HG02642 (cell line): ENCODE data around the gene ATP2B1.
"Not testable (repeated sequence)": the region's sequence is repeated elsewhere in the genome, so short reads cannot be mapped to it uniquely, and the experiment has no call there.

ENCODE experiments used
- ATAC-seq: cut with Tn5 transposase; IDR thresholded peaks from one replicate; pipeline ENCODE4 v1.9.1; 2021; ENCODE audit warnings: mild to moderate bottlenecking; ENCODE audit not compliant: unreplicated experiment, poor library complexity

Gene ATP2B1

GRCh38 chr12:89717759-89718523, 9.3 kb upstream of the ATP2B1 start:
- no peak for ATAC-seq

DNA sequence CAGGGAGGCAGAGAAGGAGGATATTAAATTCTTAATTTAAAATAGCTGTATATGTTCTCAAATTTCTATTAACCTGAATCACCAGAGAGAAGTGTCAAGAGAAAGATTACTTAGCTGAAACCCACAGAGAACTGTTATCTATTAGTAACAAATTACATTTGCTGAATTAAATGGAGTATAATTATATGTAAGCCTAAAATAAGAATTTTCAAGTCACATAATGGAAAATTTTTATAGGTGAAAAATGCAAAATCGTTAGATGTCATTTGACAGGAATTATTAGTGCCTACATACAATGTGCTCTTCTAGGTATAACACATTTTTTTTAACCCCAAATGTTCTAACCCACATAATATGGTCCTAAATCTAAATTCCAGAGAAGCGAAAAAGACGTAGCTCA, 4.1 kb upstream of the ATP2B1 start:
- ATAC-seq, result no peak

GRCh38 chr12:89710873-89711750, 2.5 kb upstream of the ATP2B1 start:
- ATAC-seq, result no peak

GRCh38 chr12:89709995-89710872, 1.6 kb upstream of the ATP2B1 start:
- ATAC-seq, result no peak

DNA sequence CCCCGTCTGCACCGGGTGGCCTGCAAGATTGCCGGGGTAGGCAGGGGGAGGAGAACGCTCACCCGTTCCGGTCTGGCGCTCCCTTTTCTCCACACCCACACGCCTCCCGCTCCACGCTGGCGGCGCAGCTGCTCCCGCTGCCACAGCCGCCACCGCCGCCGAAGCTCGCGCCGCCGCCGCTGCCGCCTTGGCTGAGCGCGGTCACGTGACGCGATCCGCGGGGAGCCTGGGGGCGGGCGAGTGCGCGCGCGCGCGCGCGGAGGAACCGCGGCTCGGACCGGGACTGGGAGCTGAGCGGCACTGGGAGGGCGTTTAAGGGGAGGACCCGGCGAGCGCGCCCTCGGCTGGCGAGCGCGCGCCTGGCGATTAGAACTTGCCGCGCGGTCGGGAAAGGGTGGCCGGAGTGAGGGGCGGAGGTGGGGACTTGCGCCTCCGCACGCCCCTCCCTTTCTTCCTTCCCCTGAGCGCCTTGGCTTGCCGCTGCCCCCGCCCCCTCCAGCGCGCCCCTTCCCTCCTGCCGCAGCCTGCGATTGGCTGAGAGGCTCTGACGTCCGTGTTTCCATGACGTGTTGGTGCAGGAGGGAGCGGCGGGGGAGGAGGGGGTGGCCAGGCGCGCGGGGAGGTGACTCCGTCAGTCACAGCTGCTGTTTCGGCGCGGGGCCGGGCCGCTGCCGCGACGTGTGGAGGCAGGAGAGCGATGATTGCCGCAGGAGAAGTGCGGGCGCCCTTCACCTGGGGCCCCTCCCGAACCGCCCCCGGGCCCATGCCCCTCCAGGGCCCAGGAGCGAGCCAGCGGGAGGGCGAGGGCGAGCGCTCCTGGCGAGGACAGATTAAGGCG, 738 bp upstream of the ATP2B1 start:
- ATAC-seq, result peak; percentile 72

DNA sequence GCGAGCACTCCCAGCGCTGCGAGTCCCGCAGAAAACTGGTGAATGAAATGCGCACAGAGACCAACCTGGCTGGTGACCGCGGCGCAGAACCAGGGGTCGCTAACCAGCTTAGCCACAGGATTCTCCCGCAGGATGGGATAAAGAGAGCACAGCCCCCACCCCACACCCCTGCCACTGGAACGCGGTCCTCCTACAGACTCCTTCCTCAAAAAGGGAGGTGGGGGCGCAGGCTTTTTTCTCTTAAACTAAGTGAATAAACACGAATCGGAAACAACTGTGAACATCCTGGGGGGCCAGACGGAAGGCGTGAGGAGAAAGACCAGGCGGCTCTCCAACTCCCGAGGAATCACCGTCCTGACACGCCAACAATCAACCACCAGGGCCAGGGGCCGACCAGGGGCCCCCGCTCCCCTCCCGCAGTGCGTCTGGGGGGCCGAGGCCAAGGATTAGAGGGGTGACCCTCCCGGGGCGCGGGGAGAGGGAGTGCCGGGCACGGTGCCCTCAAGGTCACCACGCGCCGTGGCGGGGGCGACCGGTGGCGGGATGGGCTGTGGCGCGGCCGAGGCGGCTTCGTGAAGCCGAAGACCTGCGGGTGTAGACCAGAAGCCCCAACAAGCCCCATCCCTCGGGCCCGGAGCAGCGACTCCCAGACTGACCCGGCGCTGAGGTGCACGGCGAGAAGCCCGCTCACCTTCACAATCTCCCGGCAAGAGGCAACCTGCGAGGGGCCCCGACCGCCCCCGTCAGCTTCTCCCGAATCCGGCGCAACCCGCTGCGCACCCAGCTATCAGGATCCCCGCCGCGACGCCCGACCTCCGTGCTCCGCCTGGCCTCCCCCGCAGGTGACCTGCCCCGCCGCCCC, 704 bp downstream of the ATP2B1 start:
- ATAC-seq, result peak; percentile 2

DNA sequence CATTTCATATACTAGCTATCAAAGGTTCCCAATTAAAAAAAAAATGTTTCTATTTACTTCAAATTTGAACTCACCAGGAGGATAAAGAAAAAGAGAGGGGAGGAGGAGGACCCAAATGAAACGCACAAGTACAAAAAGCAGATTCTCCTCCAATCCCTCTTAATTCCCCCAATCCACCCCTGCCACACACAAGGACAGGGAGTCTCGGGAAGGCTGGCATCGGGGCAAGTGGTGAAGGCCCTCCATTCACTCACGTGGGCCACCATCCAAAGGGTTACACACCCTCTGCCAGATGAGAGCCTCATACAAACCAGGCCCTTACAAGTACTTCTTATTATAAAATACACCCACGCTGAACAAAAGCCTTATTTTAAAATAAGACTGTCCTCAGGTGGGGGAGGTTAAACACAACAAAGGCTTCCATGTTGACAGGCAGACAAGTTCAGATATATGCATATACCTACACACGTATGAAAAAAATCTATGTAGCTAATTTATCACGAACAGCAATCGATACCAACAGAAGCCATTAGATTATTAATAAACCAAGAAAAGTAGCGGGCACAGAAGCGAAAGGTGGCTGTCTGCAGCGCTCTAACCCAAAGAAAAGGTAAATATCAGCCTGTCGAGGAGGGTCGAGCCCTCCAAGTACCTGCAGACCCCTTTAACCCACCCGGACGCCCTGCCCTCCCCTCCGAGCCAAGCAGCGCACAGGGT, 1.5 kb downstream of the ATP2B1 start:
- ATAC-seq, result no peak

DNA sequence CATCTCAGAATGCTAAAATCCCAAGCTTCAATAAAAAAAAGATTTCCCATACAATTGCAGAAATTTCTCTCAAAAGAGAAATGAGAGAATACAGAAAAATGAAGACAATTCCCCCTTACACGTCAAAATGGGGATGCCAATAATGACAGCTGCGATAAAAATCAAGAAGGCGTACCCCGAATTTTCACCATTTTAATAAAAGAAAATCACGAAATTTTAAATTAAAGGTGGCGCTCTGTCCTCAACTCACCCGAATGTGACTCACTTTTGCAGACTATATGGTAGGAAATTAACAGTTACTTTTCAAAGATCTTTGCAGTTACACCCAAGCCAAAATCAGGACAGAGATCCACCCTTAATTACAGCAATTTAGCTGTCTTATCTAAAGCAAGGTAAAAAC, 2.1 kb downstream of the ATP2B1 start:
- no peak for ATAC-seq

- ATAC-seq, result no peak
Observed at GRCh38 chr12:89704457-89704856, 4.2 kb downstream of the ATP2B1 start.

GRCh38 chr12:89703768-89704167, 4.9 kb downstream of the ATP2B1 start:
- no peak for ATAC-seq

GRCh38 chr12:89702503-89702902, 6.1 kb downstream of the ATP2B1 start:
- ATAC-seq, result no peak

DNA sequence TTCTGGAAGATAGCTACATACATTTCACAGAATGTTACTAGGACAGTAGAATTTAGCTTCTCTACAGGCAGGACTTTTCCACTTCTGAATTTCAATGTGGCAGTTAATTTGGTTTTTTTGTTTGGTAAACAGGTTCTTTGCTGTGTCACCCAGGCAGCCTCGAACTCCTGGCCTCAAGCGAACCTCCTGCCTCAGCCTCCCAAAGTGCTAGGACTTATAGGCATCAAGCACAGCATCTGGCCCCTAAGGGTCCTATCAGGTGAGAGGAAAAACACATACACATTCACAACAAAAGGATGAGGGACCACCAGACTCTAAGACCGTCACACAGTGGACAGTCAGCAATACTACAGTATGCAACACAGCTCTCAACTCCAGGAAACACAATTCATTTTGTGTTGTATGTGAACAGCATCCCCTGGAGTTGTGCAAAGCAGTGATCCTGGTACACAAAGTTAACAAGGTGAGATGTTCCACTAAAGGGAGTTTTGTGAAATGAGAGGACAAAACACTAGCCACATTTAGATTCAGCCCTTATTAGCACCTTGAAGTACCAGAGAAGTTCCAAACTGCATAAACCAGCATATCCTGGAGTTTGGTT, 6.9 kb downstream of the ATP2B1 start:
- no peak for ATAC-seq

DNA sequence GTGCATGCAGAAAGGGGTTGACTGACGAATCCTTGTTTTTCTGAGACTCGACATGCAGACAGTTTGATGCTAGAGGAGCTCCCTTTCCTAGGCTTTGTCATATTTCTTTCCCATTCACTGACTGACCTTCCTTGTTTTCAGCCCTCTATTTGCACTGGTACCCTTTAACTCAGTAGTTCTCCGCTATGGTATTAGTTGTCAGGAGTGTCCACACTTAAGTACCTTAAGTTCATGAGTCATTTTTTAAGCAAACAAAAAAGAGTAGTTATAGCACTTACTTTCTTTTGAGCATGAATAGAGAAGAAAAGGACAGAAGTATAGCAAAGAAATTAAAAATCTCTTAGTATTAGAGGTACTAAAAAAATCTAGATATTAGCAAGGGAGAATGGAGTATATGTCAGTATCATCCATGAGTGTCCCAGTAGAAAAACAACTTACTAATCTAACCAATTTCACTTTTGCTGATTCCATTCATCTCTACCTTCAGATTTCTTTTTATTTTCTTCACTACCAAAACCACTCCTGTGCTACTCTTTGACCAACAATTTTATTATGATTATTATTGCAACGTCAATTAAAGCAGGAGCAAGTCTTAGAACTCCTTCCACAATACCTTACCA, 8.3 kb downstream of the ATP2B1 start:
- ATAC-seq, result no peak

DNA sequence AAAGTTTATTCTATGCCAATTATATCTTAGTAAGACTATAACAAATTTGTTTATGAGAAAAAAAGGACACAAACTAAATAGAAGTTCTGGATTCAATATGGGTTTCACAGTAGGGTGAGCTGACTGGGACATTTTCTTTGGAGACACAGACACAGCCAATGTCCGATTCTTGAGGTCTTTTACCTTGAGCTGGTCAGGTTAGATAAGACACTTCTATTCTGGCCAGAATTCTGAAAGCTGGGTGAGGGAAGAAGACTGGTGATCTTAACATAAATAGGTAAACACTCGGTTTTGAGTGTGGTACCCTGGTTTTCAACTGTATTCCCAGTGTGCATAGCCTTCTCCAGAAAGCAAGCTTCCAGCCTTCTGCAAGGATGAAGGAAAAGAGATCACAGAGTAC, 10.0 kb downstream of the ATP2B1 start:
- ATAC-seq, result no peak

DNA sequence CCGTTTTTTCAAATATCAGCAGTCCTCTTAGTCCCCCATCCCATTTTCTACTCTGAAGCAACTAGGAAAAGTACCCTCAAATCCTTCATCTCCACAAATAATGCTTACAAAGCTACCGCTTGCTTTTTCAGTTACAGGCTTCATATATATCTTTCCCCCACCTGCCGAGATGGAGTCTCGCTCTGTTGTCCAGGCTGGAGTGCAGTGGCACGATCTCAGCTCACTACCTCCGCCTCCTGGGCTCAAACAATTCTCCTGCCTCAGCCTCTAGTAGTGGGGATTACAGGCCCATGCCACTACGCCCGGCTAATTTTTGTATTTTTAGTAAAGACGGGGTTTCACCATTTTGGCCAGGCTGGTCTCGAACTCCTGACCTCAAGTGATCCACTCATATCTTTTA, 10.9 kb downstream of the ATP2B1 start:
- ATAC-seq, result not testable (repeated sequence)

- ATAC-seq, result no peak
Observed at GRCh38 chr12:89697296-89697695, 11.3 kb downstream of the ATP2B1 start.

DNA sequence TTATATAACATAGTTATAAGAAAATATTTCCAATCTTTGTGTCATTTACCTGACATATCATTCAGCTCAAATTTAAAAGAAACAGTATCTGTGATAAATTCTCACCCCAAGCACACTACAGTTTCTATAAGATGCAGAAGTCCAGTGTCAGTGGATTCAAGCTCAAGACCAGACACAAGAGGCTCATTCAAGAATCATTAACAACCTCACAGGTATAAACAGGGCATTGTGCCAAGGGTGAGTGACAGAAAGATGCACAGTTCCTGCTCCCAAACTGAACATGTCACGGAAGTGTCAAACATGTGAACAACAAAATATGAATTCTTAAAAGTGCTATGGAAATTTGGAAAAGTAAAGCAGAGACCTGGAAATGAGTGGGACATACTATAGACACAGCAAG, 12.8 kb downstream of the ATP2B1 start:
- ATAC-seq, result peak; percentile 40
